GM12878 (cell line): Measurements from ENCODE around the gene IFIT5.

Experiments used
- CTCF ChIP-seq, 3 experiments: IDR thresholded peaks in 2 of 3; conservative IDR thresholded peaks in 1 of 3; 2 replicates each; pipeline ENCODE4 v1.5.1; 2011; ENCODE audit warnings: low read depth in 3 of 3, low read length in 3 of 3, mild to moderate bottlenecking in 3 of 3, control low read depth in 2 of 3, moderate library complexity in 2 of 3, inconsistent platforms in 1 of 3, mixed read lengths in 1 of 3; ENCODE audit not compliant: control insufficient read depth in 2 of 3, insufficient read depth in 1 of 3; ENCODE audit errors: extremely low read depth in 1 of 3
- HDAC2 ChIP-seq: fragments of 200-600 bp; sonication (generic); IDR thresholded peaks from 2 replicates; pipeline ENCODE4 v1.6.1; 2017
- JUNB ChIP-seq: IDR thresholded peaks from 2 replicates; pipeline ENCODE4 v1.6.1; 2016; ENCODE audit warnings: antibody characterized with exemption, mild to moderate bottlenecking
- JUND ChIP-seq: IDR thresholded peaks from 2 replicates; pipeline ENCODE4 v1.6.1; 2012; ENCODE audit warnings: low read depth, mild to moderate bottlenecking, low read length, improper control_type of control experiment, moderate library complexity
- MEF2B ChIP-seq: fragments of 450-650 bp; IDR thresholded peaks from 2 replicates; pipeline ENCODE4 v1.6.1; 2018; ENCODE audit warnings: mild to moderate bottlenecking, moderate library complexity; ENCODE audit not compliant: partially characterized antibody, poor library complexity, severe bottlenecking
- POLR2A ChIP-seq: IDR thresholded peaks from 2 replicates; pipeline ENCODE4 v1.6.1; 2011; ENCODE audit warnings: low read depth, mild to moderate bottlenecking, low read length
- POLR2AphosphoS5 ChIP-seq: IDR thresholded peaks from 2 replicates; pipeline ENCODE4 v1.6.1; 2011; ENCODE audit warnings: mild to moderate bottlenecking, low read length, inconsistent platforms
- SIX5 ChIP-seq: IDR thresholded peaks from 2 replicates; pipeline ENCODE4 v1.6.1; 2011; ENCODE audit warnings: mild to moderate bottlenecking, low read depth, low read length, moderate library complexity; ENCODE audit not compliant: severe bottlenecking
- SP1 ChIP-seq: IDR thresholded peaks from one replicate; pipeline ENCODE4 v1.6.1; 2011; ENCODE audit warnings: low read depth, low read length
- TAF1 ChIP-seq: IDR thresholded peaks from 2 replicates; pipeline ENCODE4 v1.6.1; 2011; ENCODE audit warnings: mild to moderate bottlenecking, low read depth, low read length, borderline replicate concordance
- TCF7 ChIP-seq: IDR thresholded peaks from 2 replicates; pipeline ENCODE4 v1.6.1; 2014; ENCODE audit warnings: antibody characterized with exemption, borderline replicate concordance
- TF ChIP-seq, protein P1 (sequence below): IDR thresholded peaks from 2 replicates; pipeline ENCODE4 v1.6.1; 2012; ENCODE audit warnings: low read depth, low read length, improper control_type of control experiment

GRCh38 chr10:89427629-89428028 lies 13.3 kb downstream of the IFIT5 start:
- TF ChIP-seq POLR2A, result no peak
- TF ChIP-seq CTCF (IDR thresholded peaks at IDR 0.05 in 2 of 3, conservative IDR thresholded peaks at IDR 0.05 in 1 of 3; ENCODE audit: control insufficient read depth in 2 of 3, extremely low read depth in 1 of 3, insufficient read depth in 1 of 3, low read depth in 3 of 3, low read length in 3 of 3), result no peak
- TF ChIP-seq MEF2B, result no peak
- no peak for TF ChIP-seq HDAC2
- TF ChIP-seq SP1, result no peak
- no peak for TF ChIP-seq JUND
- TF ChIP-seq, protein P1, sequence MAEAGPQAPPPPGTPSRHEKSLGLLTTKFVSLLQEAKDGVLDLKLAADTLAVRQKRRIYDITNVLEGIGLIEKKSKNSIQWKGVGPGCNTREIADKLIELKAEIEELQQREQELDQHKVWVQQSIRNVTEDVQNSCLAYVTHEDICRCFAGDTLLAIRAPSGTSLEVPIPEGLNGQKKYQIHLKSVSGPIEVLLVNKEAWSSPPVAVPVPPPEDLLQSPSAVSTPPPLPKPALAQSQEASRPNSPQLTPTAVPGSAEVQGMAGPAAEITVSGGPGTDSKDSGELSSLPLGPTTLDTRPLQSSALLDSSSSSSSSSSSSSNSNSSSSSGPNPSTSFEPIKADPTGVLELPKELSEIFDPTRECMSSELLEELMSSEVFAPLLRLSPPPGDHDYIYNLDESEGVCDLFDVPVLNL, result no peak
- no peak for TF ChIP-seq JUNB
- TF ChIP-seq TAF1, result no peak
- TF ChIP-seq SIX5, result no peak
- TF ChIP-seq POLR2AphosphoS5, result no peak
- TF ChIP-seq TCF7, result no peak
